Measurements from ENCODE around the gene EPB41L5.
"Not testable (repeated sequence)": the region's sequence is repeated elsewhere in the genome, so short reads cannot be mapped to it uniquely, and the experiment has no call there.

The EPB41L5 gene

GRCh38 chr2:120016800-120017199 lies 3.9 kb downstream of the EPB41L5 start:
- H3K4me3 ChIP-seq (ENCODE audit: low read depth, low read length), result no peak overlapping the region
- TF ChIP-seq CTCF (IDR thresholded peaks at IDR 0.05; ENCODE audit: low read depth, low read length, missing control alignments), result no peak
- DNase-seq (ENCODE audit: low read depth), result no peak

DNA sequence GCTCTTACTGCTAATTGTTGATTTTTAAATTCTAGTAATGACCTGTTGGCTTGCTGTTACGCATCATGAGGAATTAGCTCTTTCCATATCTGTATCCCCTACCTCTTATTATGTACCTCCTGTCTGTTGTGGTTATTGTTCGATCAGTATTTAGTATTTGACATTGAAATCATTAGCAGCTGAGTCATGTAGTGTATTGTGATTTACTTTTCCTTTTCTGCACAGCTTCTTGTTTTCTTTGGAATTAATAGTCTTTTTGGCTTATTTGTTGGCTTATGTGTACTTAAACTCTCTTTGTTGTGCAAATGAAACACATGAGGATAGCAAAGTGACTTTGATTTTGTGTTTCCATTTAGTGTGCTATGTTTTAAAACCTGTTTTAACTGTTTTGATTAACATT lies 4.3 kb downstream of the EPB41L5 start:
- DNase-seq (ENCODE audit: low read depth), result no peak
- no peak overlapping the region for H3K4me3 ChIP-seq (ENCODE audit: low read depth, low read length)
- TF ChIP-seq CTCF (IDR thresholded peaks at IDR 0.05; ENCODE audit: low read depth, low read length, missing control alignments), result no peak

- H3K4me3 ChIP-seq (ENCODE audit: low read depth, low read length), result no peak overlapping the region
- no peak for DNase-seq (ENCODE audit: low read depth)
- TF ChIP-seq CTCF (IDR thresholded peaks at IDR 0.05; ENCODE audit: low read depth, low read length, missing control alignments), result no peak
Observed at GRCh38 chr2:120018549-120018948, 5.7 kb downstream of the EPB41L5 start.

GRCh38 chr2:120020554-120020953 lies 7.7 kb downstream of the EPB41L5 start:
- no peak for DNase-seq (ENCODE audit: low read depth)
- no peak for TF ChIP-seq CTCF (IDR thresholded peaks at IDR 0.05; ENCODE audit: low read depth, low read length, missing control alignments)
- no peak overlapping the region for H3K4me3 ChIP-seq (ENCODE audit: low read depth, low read length)

DNA sequence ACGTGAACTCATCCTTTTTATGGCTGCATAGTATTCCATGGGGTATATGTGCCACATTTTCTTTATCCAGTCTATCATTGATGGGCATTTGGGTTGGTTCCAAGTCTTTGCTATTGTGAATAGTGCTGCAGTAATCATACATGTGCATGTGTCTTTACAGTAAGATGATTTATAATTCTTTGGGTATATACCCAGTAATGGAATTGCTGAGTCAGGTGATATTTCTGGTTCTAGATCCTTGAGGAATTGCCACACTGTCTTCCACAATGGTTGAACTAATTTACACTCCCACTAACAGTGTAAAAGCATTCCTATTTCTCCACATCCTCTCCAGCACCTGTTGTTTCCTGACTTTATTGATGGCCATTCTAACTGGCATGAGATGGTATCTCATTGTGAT lies 9.6 kb downstream of the EPB41L5 start:
- DNase-seq (ENCODE audit: low read depth); H3K4me3 ChIP-seq (ENCODE audit: low read depth, low read length): not testable (repeated sequence)

- DNase-seq (ENCODE audit: low read depth), result no peak
- TF ChIP-seq CTCF (IDR thresholded peaks at IDR 0.05; ENCODE audit: low read depth, low read length, missing control alignments), result no peak
- H3K4me3 ChIP-seq (ENCODE audit: low read depth, low read length), result no peak overlapping the region
Observed at GRCh38 chr2:120026890-120027289, 14.0 kb downstream of the EPB41L5 start.

DNA sequence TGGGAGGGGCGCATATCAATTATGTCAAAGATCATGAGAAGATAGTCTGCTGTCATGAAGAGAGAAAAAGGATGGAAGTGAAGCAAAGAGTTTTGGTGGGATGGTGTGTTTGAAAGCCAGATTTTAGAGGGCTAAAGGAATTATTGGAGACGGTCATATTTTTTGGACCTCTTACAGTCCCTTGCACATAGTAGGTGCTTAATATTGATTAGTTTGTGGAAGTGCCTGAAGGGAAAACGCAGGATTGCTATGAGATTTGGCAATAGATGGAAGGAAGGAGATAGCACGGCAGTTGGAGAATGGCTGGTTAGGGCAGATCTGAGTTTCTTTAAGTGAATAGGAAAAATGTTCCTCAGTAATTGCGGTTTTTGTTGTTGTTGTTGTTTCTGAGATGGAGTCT lies 15.9 kb downstream of the EPB41L5 start:
- TF ChIP-seq CTCF (IDR thresholded peaks at IDR 0.05; ENCODE audit: low read depth, low read length, missing control alignments), result no peak
- DNase-seq (ENCODE audit: low read depth), result no peak

More for the DNA sequence above, 15.9 kb downstream of the EPB41L5 start:
- H3K4me3 ChIP-seq (ENCODE audit: low read depth, low read length), result no peak overlapping the region

Data from GM12864 (cell line).